CD4-positive, alpha-beta T cell (primary cell): ENCODE measurements around the gene MTG2. TPM values are rescaled to one million over a fixed set of nuclear protein-coding genes. Genes with fewer than 3 reads are reported as not detected.

Experiments
- ATAC-seq: fragments of 200-7000 bp; cut with Tn5 transposase; one replicate; pipeline ENCODE4 v1.10.0; 2022; ENCODE audit warnings: mild to moderate bottlenecking; ENCODE audit not compliant: poor library complexity
- CTCF ChIA-PET: fragments of 350-600 bp; sonication (Branson Sonifier 250); formaldehyde crosslinking; loops from one replicate; lab custom pipeline; 2021; ENCODE audit warnings: antibody characterized with exemption, inconsistent platforms; lab: Charles Lee
- POLR2A ChIA-PET: fragments of 350-600 bp; sonication (Branson Sonifier 250); formaldehyde crosslinking; loops from one replicate; lab custom pipeline; 2021; ENCODE audit warnings: antibody characterized with exemption, inconsistent platforms; lab: Charles Lee
- DNase-seq, 14 experiments: peaks; one replicate each; pipeline ENCODE4 v3.0.0-alpha.2; 2013 to 2020; ENCODE audit warnings: mixed read lengths in 2 of 14
- H3K27ac ChIP-seq, 2 donors: one replicate each; pipeline versions ENCODE4 v1.5.1 to v1.7.0; 2013; ENCODE audit warnings: low read length in 2 of 2, low read depth in 1 of 2, mild to moderate bottlenecking in 1 of 2
- H3K27me3 ChIP-seq, 2 experiments: 1 replicate in 1 of 2; 2 replicates in 1 of 2; pipeline versions ENCODE4 v1.6.1 to v1.7.0; 2013; ENCODE audit warnings: low read length in 2 of 2, control low read depth in 1 of 2, mild to moderate bottlenecking in 1 of 2, moderate library complexity in 1 of 2; ENCODE audit not compliant: insufficient read depth in 2 of 2, control insufficient read depth in 1 of 2
- H3K36me3 ChIP-seq: one replicate; pipeline ENCODE4 v1.6.1; 2013; ENCODE audit warnings: low read length, control low read depth; ENCODE audit not compliant: insufficient read depth
- H3K4me1 ChIP-seq: one replicate; pipeline ENCODE4 v1.6.1; 2013; ENCODE audit warnings: low read length, control low read depth; ENCODE audit not compliant: insufficient read depth
- H3K4me3 ChIP-seq: one replicate; pipeline ENCODE4 v1.5.1; 2013; ENCODE audit warnings: mild to moderate bottlenecking, low read length, moderate library complexity
- H3K9me3 ChIP-seq, 2 experiments: 1 replicate in 1 of 2; 2 replicates in 1 of 2; pipeline versions ENCODE4 v1.6.1 to v1.7.0; 2013; ENCODE audit warnings: low read length in 2 of 2, mild to moderate bottlenecking in 2 of 2, control low read depth in 1 of 2, moderate library complexity in 1 of 2; ENCODE audit not compliant: control insufficient read depth in 1 of 2, insufficient read depth in 1 of 2
- H3K27ac Mint-ChIP-seq: one replicate; pipeline ENCODE4 v1.8.0; 2020; ENCODE audit warnings: mixed read lengths
- H3K27me3 Mint-ChIP-seq: one replicate; pipeline ENCODE4 v1.8.0; 2021; ENCODE audit warnings: mixed read lengths
- H3K36me3 Mint-ChIP-seq: one replicate; pipeline ENCODE4 v1.8.0; 2021; ENCODE audit warnings: low read depth, mixed read lengths
- H3K4me1 Mint-ChIP-seq: one replicate; pipeline ENCODE4 v1.8.0; 2021; ENCODE audit warnings: low read depth, mixed read lengths
- H3K4me3 Mint-ChIP-seq: one replicate; pipeline ENCODE4 v1.8.0; 2020; ENCODE audit warnings: mild to moderate bottlenecking, mixed read lengths
- H3K9me3 Mint-ChIP-seq: one replicate; pipeline ENCODE4 v1.8.0; 2020; ENCODE audit warnings: mixed read lengths
- CTCF ChIP-seq: fragments of 200-600 bp; IDR thresholded peaks from one replicate; pipeline ENCODE4 v1.8.0; 2022; ENCODE audit warnings: antibody characterized with exemption, mild to moderate bottlenecking
- intact Hi-C, 2 experiments: fragments of 100-400 bp; cut with DNase I in 1 of 2; cut with micrococcal nuclease in 1 of 2; formaldehyde crosslinking; loops; one replicate each; pipeline versions ENCODE4 v1.15.1 to v1.9.0; 2023 to 2025; cut with DNase I, micrococcal nuclease
- total RNA-seq, 174 experiments: library from RNA in 2 of 174; stranded (reverse) in 2 of 174; gene quantifications; one replicate each; pipeline ENCODE4 v1.2.3 and lab custom pipeline; 2021 to 2026

Gene MTG2
- total RNA-seq, 2 experiments from 2014 or later: 9.5 to 9.9 TPM

- no peak for TF ChIP-seq CTCF
- H3K4me1 ChIP-seq: peaks cover 11% of the 10 kb centered on the region
- no peaks in the 10 kb centered on the region for H3K27me3 ChIP-seq
- no peaks in the 10 kb centered on the region for H3K36me3 ChIP-seq
- intact Hi-C loops: no loop called here
- Mint-ChIP-seq H3K9me3 (no peaks in the 10 kb centered on the region), H3K27ac (no peak overlapping the region), H3K27me3 (peaks cover 9% of the 10 kb centered on the region), H3K4me3 (no peak overlapping the region), H3K36me3 (no peaks in the 10 kb centered on the region), H3K4me1 (peaks cover 4% of the 10 kb centered on the region)
- no peak for DNase-seq
- H3K27ac ChIP-seq: no peak overlapping the region
- ATAC-seq: no peak
- H3K9me3 ChIP-seq: peaks cover 0 to 26% of the 10 kb centered on the region in 2 experiments
- H3K4me3 ChIP-seq: no peak overlapping the region
- ChIA-PET POLR2A (no interaction called here), CTCF (no interaction called here)
Measured at GRCh38 chr20:62232770-62233645, 50.2 kb downstream of the MTG2 start.

- ChIA-PET POLR2A (no interaction called here), CTCF (no interaction called here)
Measured at GRCh38 chr20:62233684-62234083, 50.9 kb downstream of the MTG2 start.

GRCh38 chr20:62234339-62234738, 51.5 kb downstream of the MTG2 start:
- no peak overlapping the region for H3K4me3 ChIP-seq
- no peaks in the 10 kb centered on the region for H3K27me3 ChIP-seq
- TF ChIP-seq CTCF: no peak
- H3K27ac ChIP-seq: no peak overlapping the region
- Mint-ChIP-seq H3K4me3 (no peak overlapping the region), H3K9me3 (no peaks in the 10 kb centered on the region), H3K27ac (no peak overlapping the region), H3K27me3 (peaks cover 9% of the 10 kb centered on the region), H3K4me1 (peaks cover 10% of the 10 kb centered on the region), H3K36me3 (no peaks in the 10 kb centered on the region)
- ATAC-seq (no peak), DNase-seq (no peak)
- POLR2A ChIA-PET: no interaction called here
- CTCF ChIA-PET: no interaction called here
- H3K9me3 ChIP-seq: peaks cover 0 to 26% of the 10 kb centered on the region in 2 experiments
- no peaks in the 10 kb centered on the region for H3K36me3 ChIP-seq
- H3K4me1 ChIP-seq: peaks cover 17% of the 10 kb centered on the region
- intact Hi-C loops: no loop called here

More at GRCh38 chr20:62233684-62234083, 50.9 kb downstream of the MTG2 start:
- ATAC-seq (no peak), DNase-seq (no peak)
- H3K4me3 ChIP-seq: no peak overlapping the region
- Mint-ChIP-seq H3K4me1 (peaks cover 7% of the 10 kb centered on the region), H3K27ac (no peak overlapping the region), H3K27me3 (peaks cover 9% of the 10 kb centered on the region), H3K36me3 (no peaks in the 10 kb centered on the region), H3K9me3 (no peaks in the 10 kb centered on the region), H3K4me3 (no peak overlapping the region)
- intact Hi-C loops: no loop called here
- TF ChIP-seq CTCF: no peak
- no peak overlapping the region for H3K27ac ChIP-seq
- H3K36me3 ChIP-seq: no peaks in the 10 kb centered on the region
- H3K4me1 ChIP-seq: peaks cover 11% of the 10 kb centered on the region
- H3K9me3 ChIP-seq: peaks cover 0 to 26% of the 10 kb centered on the region in 2 experiments
- no peaks in the 10 kb centered on the region for H3K27me3 ChIP-seq
